ENCODE results near the gene CELF2. TPM values are rescaled to one million over a fixed set of nuclear protein-coding genes. Genes with fewer than 3 reads are reported as not detected.
A peak's percentile ranks its signal among the peaks of the same experiment; 100 is the strongest.

The CELF2 gene
- total RNA-seq, 1 donor from 2014 or later, result 14.4 TPM

- H3K4me1 Mint-ChIP-seq (ENCODE audit: unreplicated experiment), result peaks cover 12% of the 10 kb centered on the region
- H3K9me3 Mint-ChIP-seq, result no peaks in the 10 kb centered on the region
- no peak overlapping the region for H3K4me3 Mint-ChIP-seq
- no peak overlapping the region for H3K27ac Mint-ChIP-seq
- TF ChIP-seq CTCF (conservative IDR thresholded peaks at IDR 0.05), result peak; percentile 3
- DNase-seq (ENCODE audit: extremely low spot score, unreplicated experiment), result no peak
- peaks cover 69% of the 10 kb centered on the region for H3K27me3 Mint-ChIP-seq
- no peaks in the 10 kb centered on the region for H3K36me3 Mint-ChIP-seq
Observed at GRCh38 chr10:11270858-11271179, 253.1 kb downstream of the CELF2 start.

- peaks cover 12% of the 10 kb centered on the region for H3K4me1 Mint-ChIP-seq (ENCODE audit: unreplicated experiment)
- peaks cover 65% of the 10 kb centered on the region for H3K27me3 Mint-ChIP-seq
- no peaks in the 10 kb centered on the region for H3K36me3 Mint-ChIP-seq
- H3K27ac Mint-ChIP-seq, result no peak overlapping the region
- DNase-seq (ENCODE audit: extremely low spot score, unreplicated experiment), result no peak
- TF ChIP-seq CTCF (conservative IDR thresholded peaks at IDR 0.05), result no peak
- H3K4me3 Mint-ChIP-seq, result no peak overlapping the region
- H3K9me3 Mint-ChIP-seq, result no peaks in the 10 kb centered on the region
Observed at GRCh38 chr10:11272915-11273389, 255.3 kb downstream of the CELF2 start.

GRCh38 chr10:11274452-11274851 lies 256.8 kb downstream of the CELF2 start:
- no peak overlapping the region for H3K4me3 Mint-ChIP-seq
- no peak overlapping the region for H3K27ac Mint-ChIP-seq
- no peak for TF ChIP-seq CTCF (conservative IDR thresholded peaks at IDR 0.05)
- H3K4me1 Mint-ChIP-seq (ENCODE audit: unreplicated experiment), result peaks cover 17% of the 10 kb centered on the region
- H3K9me3 Mint-ChIP-seq, result no peaks in the 10 kb centered on the region
- no peaks in the 10 kb centered on the region for H3K36me3 Mint-ChIP-seq
- peaks cover 63% of the 10 kb centered on the region for H3K27me3 Mint-ChIP-seq
- DNase-seq (ENCODE audit: extremely low spot score, unreplicated experiment), result no peak

GRCh38 chr10:11275651-11276050 lies 258.0 kb downstream of the CELF2 start:
- Mint-ChIP-seq H3K9me3 (no peaks in the 10 kb centered on the region), H3K4me3 (no peak overlapping the region), H3K27ac (no peak overlapping the region), H3K4me1 (ENCODE audit: unreplicated experiment) (peaks cover 8% of the 10 kb centered on the region), H3K36me3 (no peaks in the 10 kb centered on the region), H3K27me3 (peaks cover 55% of the 10 kb centered on the region)
- DNase-seq (ENCODE audit: extremely low spot score, unreplicated experiment), result no peak
- TF ChIP-seq CTCF (conservative IDR thresholded peaks at IDR 0.05), result no peak

- no peaks in the 10 kb centered on the region for H3K36me3 Mint-ChIP-seq
- H3K4me3 Mint-ChIP-seq, result no peak overlapping the region
- no peak for TF ChIP-seq CTCF (conservative IDR thresholded peaks at IDR 0.05)
- H3K27me3 Mint-ChIP-seq, result peaks cover 48% of the 10 kb centered on the region
- no peaks in the 10 kb centered on the region for H3K9me3 Mint-ChIP-seq
- no peak overlapping the region for H3K27ac Mint-ChIP-seq
- no peak for DNase-seq (ENCODE audit: extremely low spot score, unreplicated experiment)
- peaks cover 8% of the 10 kb centered on the region for H3K4me1 Mint-ChIP-seq (ENCODE audit: unreplicated experiment)
Observed at GRCh38 chr10:11276449-11276990, 258.8 kb downstream of the CELF2 start.

- no peak for DNase-seq (ENCODE audit: extremely low spot score, unreplicated experiment)
- Mint-ChIP-seq H3K4me1 (ENCODE audit: unreplicated experiment) (peaks cover 8% of the 10 kb centered on the region), H3K27ac (no peak overlapping the region), H3K36me3 (no peaks in the 10 kb centered on the region), H3K4me3 (no peak overlapping the region), H3K27me3 (peaks cover 29% of the 10 kb centered on the region), H3K9me3 (no peaks in the 10 kb centered on the region)
- no peak for TF ChIP-seq CTCF (conservative IDR thresholded peaks at IDR 0.05)
Observed at GRCh38 chr10:11279314-11279713, 261.6 kb downstream of the CELF2 start.

All from type B pancreatic cell (in vitro differentiated cells).